GM12878 (cell line): Measurements from ENCODE around the gene TMBIM1. TPM values are rescaled to one million over a fixed set of nuclear protein-coding genes. Genes with fewer than 3 reads are reported as not detected.

Experiments
- ATAC-seq: fragments of 200-7000 bp; cut with Tn5 transposase; 3 replicates; pipeline ENCODE4 v1.9.1; 2020; ENCODE audit warnings: mild to moderate bottlenecking, moderate library complexity
- BruUV-seq: library from RNA; stranded (reverse); fragments of 400-500 nt; replicated peaks from 2 replicates; lab custom pipeline; 2021; lab: Mats Ljungman, UMichigan
- CTCF ChIA-PET: fragments of 300-600 bp; sonication (Branson Sonifier 250); formaldehyde crosslinking; extraction: SDS; loops from one replicate; lab custom pipeline; 2021; ENCODE audit warnings: inconsistent platforms; lab: Yijun Ruan, JAX
- POLR2A ChIA-PET: fragments of 350-600 bp; formaldehyde crosslinking; extraction: SDS; loops from one replicate; lab custom pipeline; 2021; ENCODE audit warnings: inconsistent platforms; lab: Charles Lee
- RAD21 ChIA-PET: fragments of 300-600 bp; sonication (Branson Sonifier 250); formaldehyde crosslinking; loops from one replicate; lab custom pipeline; 2023; ENCODE audit warnings: antibody characterized with exemption; ENCODE audit not compliant: unreplicated experiment; lab: Charles Lee
- SMC1A ChIA-PET: fragments of 300-600 bp; sonication (Branson Sonifier 250); formaldehyde crosslinking; loops from one replicate; lab custom pipeline; 2023; ENCODE audit not compliant: unreplicated experiment, uncharacterized antibody; lab: Charles Lee
- DNase-seq: peaks from one replicate; pipeline ENCODE4 v3.0.0-alpha.2; 2011; ENCODE audit warnings: low read depth, low spot score
- FAIRE-seq: peaks from 3 replicates; lab custom pipeline; 2011; peaks lifted over from hg19 to GRCh38; lab: Jason Lieb, UNC
- H2AFZ ChIP-seq: 2 replicates; pipeline ENCODE4 v1.6.0; 2011; ENCODE audit warnings: low read depth, low read length, control low read depth; ENCODE audit not compliant: control insufficient read depth
- H3K27ac ChIP-seq: 2 replicates; pipeline ENCODE4 v1.5.1; 2011; ENCODE audit warnings: control low read depth; ENCODE audit not compliant: control insufficient read depth, insufficient read depth
- H3K27me3 ChIP-seq, 2 experiments: replicated peaks in 1 of 2; 2 replicates each; pipeline versions ENCODE4 v1.6.0 to v1.6.1; 2011; ENCODE audit warnings: low read length in 1 of 2; ENCODE audit not compliant: control insufficient read depth in 2 of 2, insufficient read depth in 2 of 2
- H3K36me3 ChIP-seq, 2 experiments: 2 replicates each; pipeline ENCODE4 v1.5.1; 2011; ENCODE audit warnings: low read length in 1 of 2; ENCODE audit not compliant: control insufficient read depth in 2 of 2, insufficient read depth in 2 of 2
- H3K4me1 ChIP-seq: 2 replicates; pipeline ENCODE4 v1.6.1; 2011; ENCODE audit warnings: mild to moderate bottlenecking, low read length, moderate library complexity, mixed read lengths; ENCODE audit not compliant: control insufficient read depth, insufficient read depth
- H3K4me2 ChIP-seq: 2 replicates; pipeline ENCODE4 v1.6.0; 2011; ENCODE audit warnings: control low read depth; ENCODE audit not compliant: control insufficient read depth, insufficient read depth
- H3K4me3 ChIP-seq: fragments of 200-600 bp; sonication (generic); 2 replicates; pipeline ENCODE4 v1.5.1; 2016
- H3K79me2 ChIP-seq: 2 replicates; pipeline ENCODE4 v1.6.0; 2011; ENCODE audit warnings: low read length; ENCODE audit not compliant: control insufficient read depth, insufficient read depth
- H3K9ac ChIP-seq: 2 replicates; pipeline ENCODE4 v1.8.0; 2011; ENCODE audit warnings: low read length, control low read depth, mixed read lengths; ENCODE audit not compliant: control insufficient read depth, insufficient read depth
- H3K9me3 ChIP-seq: replicated peaks from 3 replicates; pipeline ENCODE4 v1.5.1; 2011; ENCODE audit warnings: mild to moderate bottlenecking, low read length; ENCODE audit not compliant: control insufficient read depth, insufficient read depth
- H4K20me1 ChIP-seq: 2 replicates; pipeline ENCODE4 v1.6.0; 2011; ENCODE audit not compliant: control insufficient read depth, insufficient read depth
- ATF3 ChIP-seq: IDR thresholded peaks from 2 replicates; pipeline ENCODE4 v1.6.1; 2011; ENCODE audit warnings: low read depth, mild to moderate bottlenecking, low read length, moderate library complexity, borderline replicate concordance; ENCODE audit errors: extremely low read depth
- CBFB ChIP-seq: IDR thresholded peaks from 2 replicates; pipeline ENCODE4 v1.6.1; 2016; ENCODE audit warnings: antibody characterized with exemption, low read depth
- E2F8 ChIP-seq: fragments of 450-650 bp; IDR thresholded peaks from 2 replicates; pipeline ENCODE4 v1.6.1; 2018; ENCODE audit warnings: mild to moderate bottlenecking, low read depth, moderate library complexity; ENCODE audit not compliant: partially characterized antibody
- E4F1 ChIP-seq: fragments of 450-650 bp; IDR thresholded peaks from 2 replicates; pipeline ENCODE4 v1.6.1; 2018; ENCODE audit warnings: borderline replicate concordance, mild to moderate bottlenecking; ENCODE audit not compliant: partially characterized antibody
- IKZF1 ChIP-seq: fragments of 450-650 bp; conservative IDR thresholded peaks from 2 replicates; pipeline ENCODE4 v1.6.1; 2017; ENCODE audit warnings: antibody characterized with exemption, mild to moderate bottlenecking
- MAX ChIP-seq: IDR thresholded peaks from 2 replicates; pipeline ENCODE4 v1.6.1; 2012; ENCODE audit warnings: low read depth, low read length, improper control_type of control experiment
- MYC ChIP-seq: IDR thresholded peaks from 2 replicates; pipeline ENCODE4 v1.6.1; 2011; ENCODE audit warnings: mild to moderate bottlenecking, low read length, moderate library complexity, inconsistent platforms; ENCODE audit not compliant: insufficient read depth, insufficient replicate concordance, insufficient read length, severe bottlenecking
- NFYA ChIP-seq: IDR thresholded peaks from 2 replicates; pipeline ENCODE4 v1.6.1; 2011; ENCODE audit warnings: low read depth, mild to moderate bottlenecking, low read length, improper control_type of control experiment, borderline replicate concordance
- PBX3 ChIP-seq: IDR thresholded peaks from 2 replicates; pipeline ENCODE4 v1.6.1; 2011; ENCODE audit warnings: mild to moderate bottlenecking, low read depth, low read length, moderate library complexity; ENCODE audit not compliant: insufficient replicate concordance
- POLR2AphosphoS2 ChIP-seq: IDR thresholded peaks from 2 replicates; pipeline ENCODE4 v1.6.1; 2011; ENCODE audit warnings: low read depth, mild to moderate bottlenecking, low read length, improper control_type of control experiment, moderate library complexity
- RAD21 ChIP-seq: IDR thresholded peaks from 2 replicates; pipeline ENCODE4 v1.6.1; 2011; ENCODE audit warnings: mild to moderate bottlenecking, low read depth, low read length, moderate library complexity; ENCODE audit not compliant: insufficient read depth
- RBBP5 ChIP-seq: fragments of 200-600 bp; sonication (generic); conservative IDR thresholded peaks from 2 replicates; pipeline ENCODE4 v1.6.1; 2016
- SIX5 ChIP-seq: IDR thresholded peaks from 2 replicates; pipeline ENCODE4 v1.6.1; 2011; ENCODE audit warnings: mild to moderate bottlenecking, low read depth, low read length, moderate library complexity; ENCODE audit not compliant: severe bottlenecking
- SREBF1 ChIP-seq: IDR thresholded peaks from 2 replicates; pipeline ENCODE4 v1.6.1; 2012; ENCODE audit warnings: mild to moderate bottlenecking, low read length
- TCF12 ChIP-seq: IDR thresholded peaks from 2 replicates; pipeline ENCODE4 v1.6.1; 2011; ENCODE audit warnings: low read depth, mild to moderate bottlenecking, low read length
- ZNF384 ChIP-seq: IDR thresholded peaks from 2 replicates; pipeline ENCODE4 v1.6.1; 2012; ENCODE audit warnings: low read depth, mild to moderate bottlenecking, low read length, improper control_type of control experiment, borderline replicate concordance
- WGBS: methylation state at CpG from one replicate; pipeline ENCODE4 v1.1.6; 2016; ENCODE audit warnings: low lambda C conversion rate; ENCODE audit not compliant: insufficient replicate concordance, insufficient coverage; ENCODE audit errors: missing lambda C conversion rate; 5-methylcytosine and 5-hydroxymethylcytosine counted together
- in situ Hi-C: fragments of 300-500 bp; cut with MboI; formaldehyde crosslinking; loops from 9 replicates; pipeline ENCODE4 v1.14.3; 2018; ENCODE audit warnings: mixed read lengths
- intact Hi-C: fragments of 100-400 bp; cut with micrococcal nuclease; formaldehyde crosslinking; loops from one replicate; pipeline ENCODE4 v1.14.2; 2022; ENCODE audit not compliant: unreplicated experiment
- polyA plus RNA-seq, 11 experiments: library from polyadenylated mRNA; depleted of rRNA in 4 of 11; unstranded in 6 of 11; stranded (reverse) in 5 of 11; fragments of >200 nt; fragmentation: Nextera tagmentation in 4 of 11; fragmentation: Illumina TruSeq in 1 of 11; extraction: Ambion mirVana in 4 of 11; extraction: Trizol in 1 of 11; gene quantifications; 1 replicate in 1 of 11; 2 replicates in 10 of 11; pipeline versions ENCODE4 v1.2.1 to v1.2.3, GENCODE V29; 2011 to 2016; ENCODE audit warnings: inconsistent platforms in 2 of 11, missing spikeins in 2 of 11, low read depth in 1 of 11
- total RNA-seq, 4 experiments: library from RNA; depleted of rRNA in 3 of 4; stranded (reverse); fragments of >200 nt in 3 of 4; fragmentation: Illumina TruSeq in 1 of 4; extraction: Trizol in 1 of 4; gene quantifications; 2 replicates each; pipeline versions ENCODE4 v1.2.1 to v1.2.3, GENCODE V29; 2013 to 2021

Gene TMBIM1
- total and polyA plus RNA-seq, 10 of the 15 experiments (the other 5 are each of a cell fraction or from before 2014, with no cell fraction given), result 6.1 to 38.3 (median 26.2) TPM

GRCh38 chr2:218235017-218235416 lies 57.3 kb downstream of the TMBIM1 start (continued):
- TF ChIP-seq PBX3 (no peak), NFYA (no peak), IKZF1 (no peak), TCF12 (no peak), CBFB (no peak)

DNA sequence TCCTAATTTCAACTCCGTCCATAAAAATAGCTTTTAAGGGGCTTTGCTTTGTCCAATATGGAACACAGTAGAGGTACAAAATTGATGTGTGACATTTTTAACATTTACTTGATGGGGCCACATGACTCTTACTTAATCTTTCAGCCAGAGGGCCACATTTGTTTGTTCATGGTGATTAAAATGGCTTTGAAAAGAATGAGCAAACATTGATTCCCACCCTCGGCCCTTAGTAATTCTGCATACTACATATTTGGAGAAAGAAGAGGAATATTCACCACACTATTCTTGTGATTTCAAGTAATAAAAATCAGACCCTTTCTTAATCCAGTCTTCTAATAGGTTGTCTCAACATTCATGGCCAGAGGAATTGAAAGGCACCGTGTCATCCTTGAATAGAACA lies 57.8 kb downstream of the TMBIM1 start:
- Histone ChIP-seq H2AFZ (no peak overlapping the region), H3K27me3 (no peaks in the 10 kb centered on the region), H3K4me2 (no peak overlapping the region), H3K4me1 (peaks cover 14% of the 10 kb centered on the region), H4K20me1 (peaks cover 3% of the 10 kb centered on the region; the same call in 1 of the 2 replicates), H3K9me3 (no peaks in the 10 kb centered on the region), H3K9ac (no peak overlapping the region), H3K36me3 (peaks cover 26 to 53% of the 10 kb centered on the region in 2 experiments), H3K4me3 (no peak overlapping the region), H3K79me2 (peaks cover 20% of the 10 kb centered on the region), H3K27ac (no peak overlapping the region)
- ChIA-PET CTCF (interaction anchor here (1.2 to 1.4 kb wide), 2 partner anchors 26 to 50 kb away, joined by 3 read pairs; no protein-coding TSS in a partner anchor), RAD21 (no interaction called here), SMC1A (interaction anchor here (1.3 to 1.5 kb wide), 2 partner anchors 9 to 13 kb away, joined by 3 to 4 read pairs; no protein-coding TSS in a partner anchor), POLR2A (interaction anchor here (0.7 to 1.7 kb wide), 2 partner anchors 11 to 13 kb away, joined by 3 to 5 read pairs; no protein-coding TSS in a partner anchor)
- WGBS, result 63% methylated on average over 3 of the region's 3 CpGs
- DNase-seq (no peak), ATAC-seq (no peak), FAIRE-seq (no peak)
- intact Hi-C loops (no loop called here), in situ Hi-C loops (no loop called here)
- BruUV-seq, result no TSS peak
- TF ChIP-seq E4F1 (no peak), E2F8 (no peak), ZNF384 (no peak), MYC (no peak), POLR2AphosphoS2 (no peak), SREBF1 (no peak), ATF3 (no peak), MAX (no peak), SIX5 (no peak), RBBP5 (no peak), RAD21 (no peak)
